Chondrocyte (in vitro differentiated cells): ENCODE results near the gene SPOCD1. TPM values are rescaled to one million over a fixed set of nuclear protein-coding genes. Genes with fewer than 3 reads are reported as not detected.

Source experiments
- DNase-seq: peaks from one replicate; pipeline ENCODE4 v3.0.0; 2021; ENCODE audit warnings: mixed read lengths, low spot score
- H3K27ac Mint-ChIP-seq: one replicate; pipeline ENCODE4 v1.8.0; 2021; ENCODE audit warnings: mild to moderate bottlenecking, moderate library complexity, mixed read lengths; ENCODE audit not compliant: unreplicated experiment
- H3K27me3 Mint-ChIP-seq: 2 replicates; pipeline ENCODE4 v1.8.0; 2021; ENCODE audit warnings: low read depth, mixed read lengths
- H3K36me3 Mint-ChIP-seq: 2 replicates; pipeline ENCODE4 v1.8.0; 2021; ENCODE audit warnings: low read depth, mixed read lengths
- H3K4me1 Mint-ChIP-seq: 2 replicates; pipeline ENCODE4 v1.8.0; 2021; ENCODE audit warnings: low read depth, mild to moderate bottlenecking, mixed read lengths
- H3K4me3 Mint-ChIP-seq: one replicate; pipeline ENCODE4 v1.8.0; 2021; ENCODE audit warnings: mild to moderate bottlenecking, moderate library complexity, mixed read lengths; ENCODE audit not compliant: unreplicated experiment
- H3K9me3 Mint-ChIP-seq: 2 replicates; pipeline ENCODE4 v1.8.0; 2021; ENCODE audit warnings: low read depth, mixed read lengths
- CTCF ChIP-seq: fragments of 200-600 bp; sonication (generic); IDR thresholded peaks from 2 replicates; pipeline ENCODE4 v1.5.0; 2021; ENCODE audit warnings: antibody characterized with exemption, mild to moderate bottlenecking, moderate library complexity
- long read RNA-seq: library from polyadenylated mRNA; stranded (forward); transcript quantifications from one replicate; pipeline ENCODE4 v2.0.0, GENCODE V29; 2021
- total RNA-seq: library from RNA; stranded (reverse); gene quantifications from 3 replicates; pipeline ENCODE4 v1.2.1, GENCODE V29; 2021

SPOCD1 gene
- total RNA-seq: 0.46 to 7.3 TPM (median 5.2 TPM) in 3 replicates
- long read RNA-seq, partial matches to known transcripts: 6 of 9 reads
- long read RNA-seq, other reads (novel, unspliced or antisense): 3 of 9 reads

GRCh38 chr1:31815752-31816500, at the start of gene SPOCD1:
Gene SPOCD1 (minus strand): TSS chr1:31816022. CDS start chr1:31815333, 689 bp downstream.
- H3K4me3 Mint-ChIP-seq: no peak within 1 kb of the TSS
- no peak within 1 kb of the TSS for H3K27ac Mint-ChIP-seq
- H3K27me3 Mint-ChIP-seq: no peaks in the 10 kb centered on the region
- no peaks in the 10 kb centered on the region for H3K36me3 Mint-ChIP-seq
- no peaks in the 10 kb centered on the region for H3K4me1 Mint-ChIP-seq
- no peak for DNase-seq
- H3K9me3 Mint-ChIP-seq: no peaks in the 10 kb centered on the region
- peak; percentile 84 for TF ChIP-seq CTCF

DNA sequence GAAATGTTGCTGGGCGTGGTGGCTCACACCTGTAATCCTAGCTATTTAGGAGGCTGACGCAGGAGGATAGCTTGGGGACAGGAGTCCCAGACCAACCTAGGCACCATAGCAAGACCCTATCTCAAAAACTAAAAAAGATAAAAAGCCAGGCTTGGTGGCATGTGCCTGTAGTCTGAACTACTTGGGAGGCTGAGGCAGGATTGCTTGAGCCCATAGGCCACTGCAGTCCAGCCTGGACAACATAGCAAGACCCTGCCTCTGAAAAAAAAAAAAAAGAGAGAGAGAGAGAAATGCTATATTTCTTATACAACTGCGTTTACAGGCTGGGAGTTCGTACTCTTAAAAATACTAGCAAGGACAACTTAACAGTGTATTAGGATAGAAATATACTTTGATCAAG, 46.2 kb upstream of the SPOCD1 start:
- H3K27me3 Mint-ChIP-seq: no peaks in the 10 kb centered on the region
- no peak overlapping the region for H3K4me3 Mint-ChIP-seq
- H3K27ac Mint-ChIP-seq: no peak overlapping the region
- DNase-seq: no peak
- no peaks in the 10 kb centered on the region for H3K9me3 Mint-ChIP-seq
- no peak for TF ChIP-seq CTCF
- no peaks in the 10 kb centered on the region for H3K36me3 Mint-ChIP-seq
- H3K4me1 Mint-ChIP-seq: no peaks in the 10 kb centered on the region

DNA sequence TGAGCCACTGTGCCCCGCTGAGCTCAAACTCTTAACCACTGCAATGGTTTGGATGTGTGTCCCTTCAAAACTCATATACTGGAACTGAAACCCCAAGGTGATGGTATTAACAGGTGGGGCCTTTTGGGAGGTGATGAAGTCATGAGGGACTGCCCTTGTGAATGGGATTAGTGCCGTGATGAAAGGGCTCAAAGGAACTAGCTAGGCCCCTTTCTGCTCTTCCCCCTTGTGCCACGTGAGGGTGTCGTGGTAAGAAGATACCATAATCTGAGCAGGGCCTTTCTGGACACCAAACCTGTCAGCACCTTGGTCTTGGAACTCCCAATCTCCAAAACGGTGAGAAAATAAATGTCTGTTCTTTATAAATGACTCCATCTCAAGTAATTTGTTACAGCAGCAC, 45.5 kb upstream of the SPOCD1 start:
- no peaks in the 10 kb centered on the region for H3K4me1 Mint-ChIP-seq
- H3K27me3 Mint-ChIP-seq: no peaks in the 10 kb centered on the region
- no peak overlapping the region for H3K27ac Mint-ChIP-seq
- no peaks in the 10 kb centered on the region for H3K36me3 Mint-ChIP-seq
- no peak overlapping the region for H3K4me3 Mint-ChIP-seq
- no peak for DNase-seq
- no peak for TF ChIP-seq CTCF
- no peaks in the 10 kb centered on the region for H3K9me3 Mint-ChIP-seq

DNA sequence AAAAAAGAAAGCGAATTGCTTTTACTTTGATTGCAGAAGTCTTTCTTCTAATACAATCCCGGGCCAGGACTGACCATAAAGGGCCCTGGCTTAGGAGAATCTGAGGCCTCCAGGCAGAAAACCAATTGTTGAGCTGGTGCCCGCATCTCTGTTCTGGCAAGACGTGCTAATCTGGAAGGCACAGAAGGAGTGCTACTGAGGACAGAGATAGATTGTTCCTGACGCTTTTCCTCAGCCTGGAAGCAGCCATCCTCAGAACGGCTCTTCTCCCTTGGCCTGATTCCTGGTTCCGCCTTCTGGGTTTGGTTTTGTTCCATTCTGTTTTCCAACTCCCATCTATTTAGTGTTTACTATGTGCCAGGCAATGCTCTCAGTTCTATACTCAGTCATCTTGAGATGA, 44.8 kb upstream of the SPOCD1 start:
- no peaks in the 10 kb centered on the region for H3K9me3 Mint-ChIP-seq
- TF ChIP-seq CTCF: no peak
- no peak overlapping the region for H3K27ac Mint-ChIP-seq
- H3K27me3 Mint-ChIP-seq: no peaks in the 10 kb centered on the region
- H3K4me1 Mint-ChIP-seq: no peaks in the 10 kb centered on the region
- H3K4me3 Mint-ChIP-seq: no peak overlapping the region
- DNase-seq: no peak
- no peaks in the 10 kb centered on the region for H3K36me3 Mint-ChIP-seq

- no peak for DNase-seq
- Mint-ChIP-seq H3K4me3 (no peak overlapping the region), H3K36me3 (no peaks in the 10 kb centered on the region), H3K9me3 (no peaks in the 10 kb centered on the region), H3K27ac (no peak overlapping the region), H3K4me1 (no peaks in the 10 kb centered on the region), H3K27me3 (no peaks in the 10 kb centered on the region)
- no peak for TF ChIP-seq CTCF
Measured at GRCh38 chr1:31859719-31860118, 43.9 kb upstream of the SPOCD1 start.
